Ovary (tissue), 3 donors: ENCODE data around the gene DNHD1.

ENCODE experiments used
- CTCF ChIP-seq, 3 donors: fragments of 450-650 bp in 2 of 3; fragments of 200-600 bp in 1 of 3; IDR thresholded peaks; one replicate each; pipeline versions ENCODE4 v1.5.1 to v1.8.0; 2016 to 2022; ENCODE audit warnings: antibody characterized with exemption in 3 of 3, mild to moderate bottlenecking in 1 of 3
- POLR2A ChIP-seq: fragments of 450-650 bp; IDR thresholded peaks from one replicate; pipeline ENCODE4 v1.6.1; 2017; ENCODE audit warnings: antibody characterized with exemption, mild to moderate bottlenecking, moderate library complexity
- donor health status: DM: no; HTN: no; CAD: no.

GRCh38 chr11:6529266-6529665 is 32.2 kb downstream of the DNHD1 start:
- no peak for TF ChIP-seq POLR2A
- TF ChIP-seq CTCF (IDR thresholded peaks at IDR 0.05) = no peak
